K562 (cell line): ENCODE measurements around the gene PPP1R14B. TPM values are rescaled to one million over a fixed set of nuclear protein-coding genes. Genes with fewer than 3 reads are reported as not detected.

ENCODE experiments used
- CHD4 ChIP-seq: fragments of 200-600 bp; sonication (generic); IDR thresholded peaks from 3 replicates; pipeline ENCODE4 v1.6.1; 2012; ENCODE audit warnings: low read depth, mild to moderate bottlenecking, mixed read lengths, low read length, inconsistent platforms; ENCODE audit not compliant: insufficient read depth, insufficient replicate concordance, poor library complexity, severe bottlenecking
- ESRRB ChIP-seq: fragments of 250-450 bp; sonication (Bioruptor Pico); IDR thresholded peaks from 2 replicates; pipeline ENCODE4 v1.5.0; 2020; ENCODE audit warnings: mild to moderate bottlenecking, moderate library complexity, borderline replicate concordance
- FIP1L1 ChIP-seq: fragments of 200-400 bp; formaldehyde crosslinking; IDR thresholded peaks from 2 replicates; pipeline ENCODE4 v1.6.1; 2018; ENCODE audit warnings: mild to moderate bottlenecking, low read depth, low read length; ENCODE audit not compliant: poor library complexity, severe bottlenecking
- GTF2E2 ChIP-seq: fragments of 200-800 bp; sonication (Bioruptor generic); IDR thresholded peaks from 2 replicates; pipeline ENCODE4 v1.6.1; 2016; ENCODE audit warnings: missing genetic modification characterization, missing compliant biosample characterization
- HEY1 ChIP-seq: fragments of 250-450 bp; sonication (Bioruptor Pico); IDR thresholded peaks from 2 replicates; pipeline ENCODE4 v1.5.0; 2020; ENCODE audit warnings: mild to moderate bottlenecking, moderate library complexity, borderline replicate concordance
- KLF16 ChIP-seq: IDR thresholded peaks from 2 replicates; pipeline ENCODE4 v1.6.1; 2016; ENCODE audit warnings: antibody characterized with exemption
- L3MBTL2 ChIP-seq: fragments of 450-650 bp; IDR thresholded peaks from 2 replicates; pipeline ENCODE4 v1.6.1; 2016; ENCODE audit warnings: mild to moderate bottlenecking, moderate library complexity
- LCOR ChIP-seq: sonication (generic); formaldehyde crosslinking; IDR thresholded peaks from 2 replicates; pipeline ENCODE4 v1.8.0; 2022; ENCODE audit warnings: mild to moderate bottlenecking, missing genetic modification reagents
- POLR2AphosphoS2 ChIP-seq: IDR thresholded peaks from 2 replicates; pipeline ENCODE4 v1.6.1; 2012; ENCODE audit warnings: low read length, improper control_type of control experiment
- POLR2G ChIP-seq: fragments of 200-400 bp; formaldehyde crosslinking; IDR thresholded peaks from 2 replicates; pipeline ENCODE4 v1.6.1; 2017; ENCODE audit warnings: low read depth, mild to moderate bottlenecking, antibody characterized with exemption, low read length, moderate library complexity
- PTBP1 ChIP-seq: fragments of 200-400 bp; formaldehyde crosslinking; IDR thresholded peaks from 2 replicates; pipeline ENCODE4 v1.6.1; 2017; ENCODE audit warnings: low read depth, low read length
- RCOR1 ChIP-seq, 2 experiments: IDR thresholded peaks; 2 replicates each; pipeline ENCODE4 v1.6.1; 2012; ENCODE audit warnings: low read depth in 2 of 2, low read length in 2 of 2, borderline replicate concordance in 1 of 2, improper control_type of control experiment in 1 of 2
- SMAD3 ChIP-seq: fragments of 450-650 bp; formaldehyde crosslinking; conservative IDR thresholded peaks from 2 replicates; pipeline ENCODE4 v1.4.0; 2020; ENCODE audit warnings: mild to moderate bottlenecking
- SUPT5H ChIP-seq: fragments of 450-650 bp; IDR thresholded peaks from 2 replicates; pipeline ENCODE4 v1.6.1; 2016
- TAF15 ChIP-seq: fragments of 200-400 bp; formaldehyde crosslinking; IDR thresholded peaks from 2 replicates; pipeline ENCODE4 v1.6.1; 2017; ENCODE audit warnings: mild to moderate bottlenecking, low read depth, low read length, moderate library complexity
- TCF7L2 ChIP-seq: fragments of 150-350 bp; IDR thresholded peaks from 2 replicates; pipeline ENCODE4 v1.6.1; 2016; ENCODE audit warnings: low read depth, mild to moderate bottlenecking, low read length, moderate library complexity
- polyA plus RNA-seq, 8 experiments: library from polyadenylated mRNA; depleted of rRNA in 4 of 8; stranded (reverse) in 5 of 8; unstranded in 3 of 8; fragments of >200 nt; fragmentation: Nextera tagmentation in 2 of 8; fragmentation: Illumina TruSeq in 1 of 8; extraction: Ambion mirVana in 2 of 8; extraction: Trizol in 1 of 8; gene quantifications; 2 replicates each; pipeline versions ENCODE4 v1.2.1 to v1.2.3, GENCODE V29; 2011 to 2014; ENCODE audit warnings: inconsistent platforms in 1 of 8, missing spikeins in 1 of 8
- total RNA-seq, 7 experiments: library from RNA; depleted of rRNA in 6 of 7; stranded (reverse); fragments of >200 nt in 6 of 7; fragmentation: Illumina TruSeq in 2 of 7; extraction: Trizol in 2 of 7; gene quantifications; 2 replicates each; pipeline versions ENCODE4 v1.2.1 to v1.2.3, GENCODE V29; 2011 to 2021; ENCODE audit warnings: low replicate concordance in 1 of 7
- TF ChIP-seq, protein P1 (sequence below), 2 experiments: fragments of 450-650 bp in 1 of 2; sonication (generic) in 1 of 2; formaldehyde crosslinking in 1 of 2; IDR thresholded peaks; 2 replicates each; pipeline versions ENCODE4 v1.7.1 to v1.9.0; 2016 to 2022; ENCODE audit warnings: inconsistent platforms in 1 of 2, mild to moderate bottlenecking in 1 of 2, missing genetic modification reagents in 1 of 2

The PPP1R14B gene
- total and polyA plus RNA-seq, 9 of the 15 experiments (the other 6 are each of a cell fraction or from before 2014, with no cell fraction given): 7.7 to 566 (median 212) TPM

- TF ChIP-seq CHD4 (no peak), PTBP1 (no peak), SMAD3 (CRISPR knock-in tag) (no peak), TCF7L2 (no peak), TAF15 (no peak), SUPT5H (peak; percentile 86), L3MBTL2 (no peak), KLF16 (no peak), HEY1 (CRISPR knock-in tag) (no peak), FIP1L1 (peak; percentile 63), LCOR (no peak), ESRRB (CRISPR knock-in tag) (no peak), RCOR1 (IDR thresholded peaks at IDR 0.05; ENCODE audit: borderline replicate concordance in 1 of 2, low read depth in 2 of 2, low read length in 2 of 2) (no peak), POLR2G (peak; percentile 81), POLR2AphosphoS2 (peak; percentile 75; the same call in 1 of the 2 replicates), GTF2E2 (tag) (no peak)
- TF ChIP-seq, protein P1, sequence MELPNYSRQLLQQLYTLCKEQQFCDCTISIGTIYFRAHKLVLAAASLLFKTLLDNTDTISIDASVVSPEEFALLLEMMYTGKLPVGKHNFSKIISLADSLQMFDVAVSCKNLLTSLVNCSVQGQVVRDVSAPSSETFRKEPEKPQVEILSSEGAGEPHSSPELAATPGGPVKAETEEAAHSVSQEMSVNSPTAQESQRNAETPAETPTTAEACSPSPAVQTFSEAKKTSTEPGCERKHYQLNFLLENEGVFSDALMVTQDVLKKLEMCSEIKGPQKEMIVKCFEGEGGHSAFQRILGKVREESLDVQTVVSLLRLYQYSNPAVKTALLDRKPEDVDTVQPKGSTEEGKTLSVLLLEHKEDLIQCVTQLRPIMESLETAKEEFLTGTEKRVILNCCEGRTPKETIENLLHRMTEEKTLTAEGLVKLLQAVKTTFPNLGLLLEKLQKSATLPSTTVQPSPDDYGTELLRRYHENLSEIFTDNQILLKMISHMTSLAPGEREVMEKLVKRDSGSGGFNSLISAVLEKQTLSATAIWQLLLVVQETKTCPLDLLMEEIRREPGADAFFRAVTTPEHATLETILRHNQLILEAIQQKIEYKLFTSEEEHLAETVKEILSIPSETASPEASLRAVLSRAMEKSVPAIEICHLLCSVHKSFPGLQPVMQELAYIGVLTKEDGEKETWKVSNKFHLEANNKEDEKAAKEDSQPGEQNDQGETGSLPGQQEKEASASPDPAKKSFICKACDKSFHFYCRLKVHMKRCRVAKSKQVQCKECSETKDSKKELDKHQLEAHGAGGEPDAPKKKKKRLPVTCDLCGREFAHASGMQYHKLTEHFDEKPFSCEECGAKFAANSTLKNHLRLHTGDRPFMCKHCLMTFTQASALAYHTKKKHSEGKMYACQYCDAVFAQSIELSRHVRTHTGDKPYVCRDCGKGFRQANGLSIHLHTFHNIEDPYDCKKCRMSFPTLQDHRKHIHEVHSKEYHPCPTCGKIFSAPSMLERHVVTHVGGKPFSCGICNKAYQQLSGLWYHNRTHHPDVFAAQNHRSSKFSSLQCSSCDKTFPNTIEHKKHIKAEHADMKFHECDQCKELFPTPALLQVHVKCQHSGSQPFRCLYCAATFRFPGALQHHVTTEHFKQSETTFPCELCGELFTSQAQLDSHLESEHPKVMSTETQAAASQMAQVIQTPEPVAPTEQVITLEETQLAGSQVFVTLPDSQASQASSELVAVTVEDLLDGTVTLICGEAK (IDR thresholded peaks at IDR 0.05): no peak
- TF ChIP-seq, protein P1 (CRISPR knock-in tag; IDR thresholded peaks at IDR 0.05): no peak
These were observed 22.4 kb downstream of the PPP1R14B start (continued) for GRCh38 chr11:64224151-64224890.
